ENCODE measurements around the gene PKMYT1.
"Not testable (repeated sequence)": the region's sequence is repeated elsewhere in the genome, so short reads cannot be mapped to it uniquely, and the experiment has no call there.

The PKMYT1 gene

GRCh38 chr16:2955779-2956578 is 24.3 kb downstream of the PKMYT1 start:
- DNase-seq = no peak

GRCh38 chr16:2955438-2955778 is 24.8 kb downstream of the PKMYT1 start:
- no peak for DNase-seq

- no peak for DNase-seq
Observed at GRCh38 chr16:2954656-2955381, 25.4 kb downstream of the PKMYT1 start.

- DNase-seq = no peak
Observed at GRCh38 chr16:2953706-2954627, 26.3 kb downstream of the PKMYT1 start.

- peak; percentile 48 for DNase-seq
Observed at GRCh38 chr16:2952679-2953078, 27.6 kb downstream of the PKMYT1 start.

- DNase-seq = no peak
Observed at GRCh38 chr16:2950773-2951172, 29.5 kb downstream of the PKMYT1 start.

- DNase-seq = no peak
Observed at GRCh38 chr16:2950353-2950724, 29.9 kb downstream of the PKMYT1 start.

- no peak for DNase-seq
Observed at GRCh38 chr16:2949705-2950352, 30.4 kb downstream of the PKMYT1 start.

- no peak for DNase-seq
Observed at GRCh38 chr16:2948807-2949704, 31.2 kb downstream of the PKMYT1 start.

- no peak for DNase-seq
Observed at GRCh38 chr16:2946649-2947048, 33.6 kb downstream of the PKMYT1 start.

- DNase-seq = not testable (repeated sequence)
Observed at GRCh38 chr16:2943716-2944115, 36.5 kb downstream of the PKMYT1 start.

- DNase-seq = no peak
Observed at GRCh38 chr16:2942045-2942444, 38.2 kb downstream of the PKMYT1 start.

- no peak for DNase-seq
Observed at GRCh38 chr16:2939968-2940367, 40.3 kb downstream of the PKMYT1 start.

GRCh38 chr16:2938206-2938605 is 42.0 kb downstream of the PKMYT1 start:
- DNase-seq = no peak

GRCh38 chr16:2937170-2937569 is 43.1 kb downstream of the PKMYT1 start:
- DNase-seq = no peak

GRCh38 chr16:2936436-2937011 is 43.7 kb downstream of the PKMYT1 start:
- no peak for DNase-seq

GRCh38 chr16:2934450-2934849 is 45.8 kb downstream of the PKMYT1 start:
- no peak for DNase-seq

GRCh38 chr16:2933701-2934100 is 46.5 kb downstream of the PKMYT1 start:
- DNase-seq = no peak

GRCh38 chr16:2933136-2933535 is 47.1 kb downstream of the PKMYT1 start:
- no peak for DNase-seq

- DNase-seq = not testable (repeated sequence)
Observed at GRCh38 chr16:2931231-2931914, 48.9 kb downstream of the PKMYT1 start.

- no peak for DNase-seq
Observed at GRCh38 chr16:2930236-2930635, 50.0 kb downstream of the PKMYT1 start.

Data from NCI-H1105 treated with DMSO at 0.1 percent for 48 hours (cell line).